ENCODE measurements around the gene ZNF548.

GRCh38 chr19:57376151-57376550 is 13.5 kb upstream of the ZNF548 start:
- no peak for TF ChIP-seq POLR2A (IDR thresholded peaks at IDR 0.05)
- TF ChIP-seq, protein P1, sequence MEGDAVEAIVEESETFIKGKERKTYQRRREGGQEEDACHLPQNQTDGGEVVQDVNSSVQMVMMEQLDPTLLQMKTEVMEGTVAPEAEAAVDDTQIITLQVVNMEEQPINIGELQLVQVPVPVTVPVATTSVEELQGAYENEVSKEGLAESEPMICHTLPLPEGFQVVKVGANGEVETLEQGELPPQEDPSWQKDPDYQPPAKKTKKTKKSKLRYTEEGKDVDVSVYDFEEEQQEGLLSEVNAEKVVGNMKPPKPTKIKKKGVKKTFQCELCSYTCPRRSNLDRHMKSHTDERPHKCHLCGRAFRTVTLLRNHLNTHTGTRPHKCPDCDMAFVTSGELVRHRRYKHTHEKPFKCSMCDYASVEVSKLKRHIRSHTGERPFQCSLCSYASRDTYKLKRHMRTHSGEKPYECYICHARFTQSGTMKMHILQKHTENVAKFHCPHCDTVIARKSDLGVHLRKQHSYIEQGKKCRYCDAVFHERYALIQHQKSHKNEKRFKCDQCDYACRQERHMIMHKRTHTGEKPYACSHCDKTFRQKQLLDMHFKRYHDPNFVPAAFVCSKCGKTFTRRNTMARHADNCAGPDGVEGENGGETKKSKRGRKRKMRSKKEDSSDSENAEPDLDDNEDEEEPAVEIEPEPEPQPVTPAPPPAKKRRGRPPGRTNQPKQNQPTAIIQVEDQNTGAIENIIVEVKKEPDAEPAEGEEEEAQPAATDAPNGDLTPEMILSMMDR (IDR thresholded peaks at IDR 0.05) = no peak

Measured in suprapubic skin (tissue), 3 donors.